ENCODE results near the gene C18orf32. TPM values are rescaled to one million over a fixed set of nuclear protein-coding genes. Genes with fewer than 3 reads are reported as not detected.
"Not testable (repeated sequence)": the region's sequence is repeated elsewhere in the genome, so short reads cannot be mapped to it uniquely, and the experiment has no call there.

Gene C18orf32
- total RNA-seq, 6 donors from 2014 or later: 17.8 to 68.8 (median 56.5) TPM

GRCh38 chr18:49481317-49481716, 5.7 kb downstream of the C18orf32 start:
- Histone ChIP-seq H3K27me3 (no peaks in the 10 kb centered on the region), H3K36me3 (peaks cover 8 to 46% (median 19%) of the 10 kb centered on the region in 4 donors), H3K27ac (no peak overlapping the region), H3K9me3 (no peaks in the 10 kb centered on the region), H3K4me1 (peaks cover 22 to 29% (median 25%) of the 10 kb centered on the region in 4 donors), H3K4me3 (no peak overlapping the region)
- TF ChIP-seq POLR2A (IDR thresholded peaks at IDR 0.05) (no peak), EP300 (IDR thresholded peaks at IDR 0.05) (no peak), POLR2AphosphoS5 (IDR thresholded peaks at IDR 0.05) (no peak)
- 74 to 78% methylated on average over 4 of the region's 4 CpGs for WGBS, 2 donors
- ATAC-seq (ENCODE audit: low FRiP score in 2 of 2) (no peak), DNase-seq (no peak)

GRCh38 chr18:49479381-49480137, 7.5 kb downstream of the C18orf32 start:
- ATAC-seq (ENCODE audit: low FRiP score in 2 of 2) (no peak), DNase-seq (no peak)
- no peak overlapping the region for H3K4me3 ChIP-seq
- H3K27me3 ChIP-seq: no peaks in the 10 kb centered on the region
- H3K4me1 ChIP-seq: peaks cover 12 to 14% (median 13%) of the 10 kb centered on the region in 4 donors
- 89 to 96% methylated on average over 4 to 5 of the region's 5 CpGs for WGBS, 2 donors
- H3K27ac ChIP-seq: no peak overlapping the region
- no peak for TF ChIP-seq POLR2A (IDR thresholded peaks at IDR 0.05)
- TF ChIP-seq POLR2AphosphoS5 (IDR thresholded peaks at IDR 0.05): no peak
- no peak for TF ChIP-seq CTCF (IDR thresholded peaks at IDR 0.05)
- TF ChIP-seq EP300 (IDR thresholded peaks at IDR 0.05): no peak
- peaks cover 8 to 46% (median 19%) of the 10 kb centered on the region in 4 donors for H3K36me3 ChIP-seq
- H3K9me3 ChIP-seq: no peaks in the 10 kb centered on the region

- Histone ChIP-seq H3K9me3 (no peaks in the 10 kb centered on the region), H3K4me3 (peak overlapping the region in 3 of 4 donors; percentile 15 to 18 (median 15)), H3K27ac (peak overlapping the region; percentile 64 to 83 (median 73)), H3K27me3 (no peaks in the 10 kb centered on the region), H3K4me1 (peaks cover 12 to 14% (median 13%) of the 10 kb centered on the region in 4 donors), H3K36me3 (peaks cover 5 to 28% (median 10%) of the 10 kb centered on the region in 4 donors)
- peak in 1 of 2 donors; percentile 64 for ATAC-seq (ENCODE audit: low FRiP score in 2 of 2)
- peak in 1 of 2 donors; percentile 68 for DNase-seq
- 44 to 46% methylated on average over 11 of the region's 11 CpGs for WGBS, 2 donors
- TF ChIP-seq EP300 (IDR thresholded peaks at IDR 0.05) (no peak), CTCF (IDR thresholded peaks at IDR 0.05) (no peak), POLR2A (IDR thresholded peaks at IDR 0.05) (no peak), POLR2AphosphoS5 (IDR thresholded peaks at IDR 0.05) (no peak)
These were observed 10.2 kb downstream of the C18orf32 start for GRCh38 chr18:49476664-49477411.

- WGBS, 2 donors: 96 to 99% methylated on average over 6 of the region's 6 CpGs
- H3K36me3 ChIP-seq, H3K9me3 ChIP-seq: not testable (repeated sequence)
These were observed 12.1 kb downstream of the C18orf32 start for GRCh38 chr18:49474935-49475334.

GRCh38 chr18:49473721-49474120, 13.3 kb downstream of the C18orf32 start:
- no peaks in the 10 kb centered on the region for H3K36me3 ChIP-seq
- no peaks in the 10 kb centered on the region for H3K9me3 ChIP-seq
- peaks cover 12 to 14% (median 13%) of the 10 kb centered on the region in 4 donors for H3K4me1 ChIP-seq
- no peak overlapping the region for H3K4me3 ChIP-seq
- H3K27me3 ChIP-seq: no peaks in the 10 kb centered on the region
- TF ChIP-seq EP300 (IDR thresholded peaks at IDR 0.05) (no peak), CTCF (IDR thresholded peaks at IDR 0.05) (no peak), POLR2AphosphoS5 (IDR thresholded peaks at IDR 0.05) (no peak), POLR2A (IDR thresholded peaks at IDR 0.05) (no peak)
- H3K27ac ChIP-seq: no peak overlapping the region
- WGBS, 2 donors: 78 to 80% methylated on average over 4 of the region's 4 CpGs
- DNase-seq (no peak), ATAC-seq (ENCODE audit: low FRiP score in 2 of 2) (no peak)

More at GRCh38 chr18:49474935-49475334, 12.1 kb downstream of the C18orf32 start:
- not testable (repeated sequence) for H3K27me3 ChIP-seq; ATAC-seq (ENCODE audit: low FRiP score in 2 of 2); H3K27ac ChIP-seq; DNase-seq; H3K4me3 ChIP-seq
- H3K4me1 ChIP-seq: peaks cover 12 to 14% (median 13%) of the 10 kb centered on the region in 4 donors

All from upper lobe of left lung (tissue), 6 donors.